Measurements from ENCODE around the gene SERPINA5.

Gene SERPINA5

DNA sequence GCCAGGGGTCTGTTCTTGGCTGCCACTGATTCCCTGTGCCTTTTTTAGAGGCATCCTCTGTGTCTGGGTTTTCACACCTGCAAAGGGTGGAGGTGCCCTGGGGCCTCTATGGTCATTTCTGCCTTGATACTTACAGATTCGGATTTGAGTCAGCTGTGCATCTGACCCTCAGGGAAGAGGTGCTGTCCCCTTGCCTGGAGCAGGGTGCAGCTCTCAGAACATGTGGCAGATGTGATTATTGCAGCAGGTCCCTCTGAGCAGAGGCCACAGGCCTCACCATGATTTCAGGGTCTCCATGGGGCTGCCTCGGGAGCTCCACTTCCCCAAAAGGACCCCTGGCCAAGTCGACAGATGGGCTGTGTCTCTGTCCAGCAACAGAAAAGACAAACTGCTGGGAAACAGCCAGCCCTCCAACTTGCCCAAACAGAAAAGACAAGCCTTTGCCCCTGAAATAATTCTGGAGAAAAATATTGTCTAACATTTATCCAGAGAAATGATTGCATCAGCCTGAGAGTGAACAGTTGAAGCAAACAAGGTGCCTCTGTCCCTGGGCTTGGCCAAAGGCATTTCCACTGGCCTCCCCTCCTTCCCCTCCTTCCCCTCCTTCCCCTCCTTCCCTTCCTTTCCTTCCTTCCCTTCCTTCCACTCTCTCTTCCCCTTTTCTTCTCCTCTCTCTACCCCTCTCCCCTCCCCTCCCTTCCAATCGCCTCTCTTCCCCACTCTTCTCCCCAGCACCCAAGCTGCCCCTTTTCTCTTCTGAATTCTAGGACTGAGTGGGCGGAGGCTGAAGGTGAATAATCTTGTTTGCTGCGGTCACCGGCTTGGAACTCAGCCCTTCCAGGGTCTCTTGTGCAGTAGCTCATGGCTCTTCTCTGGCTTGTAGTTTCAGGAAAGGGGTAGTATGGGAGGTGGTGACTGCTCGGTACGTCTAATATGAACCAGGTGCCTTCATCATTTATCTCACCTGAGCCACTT, 31.6 kb downstream of the SERPINA5 start:
- Histone ChIP-seq H3K9me3 (ENCODE audit: insufficient read depth, low read depth, low read length) (peaks cover 7% of the 10 kb centered on the region), H3K27me3 (ENCODE audit: insufficient read depth, low read length) (no peaks in the 10 kb centered on the region), H2AK5ac (ENCODE audit: low read length) (no peak overlapping the region), H3K4ac (ENCODE audit: low read depth, low read length) (no peak overlapping the region), H3K4me3 (ENCODE audit: low read depth, low read length) (no peak overlapping the region), H3K23ac (ENCODE audit: low read length) (no peak overlapping the region), H3K4me1 (ENCODE audit: control insufficient read depth in 1 of 2, insufficient read depth in 2 of 2, low read length in 2 of 2) (peaks cover 0 to 4% of the 10 kb centered on the region in 2 experiments), H3K9ac (ENCODE audit: low read length) (no peak overlapping the region), H4K12ac (ENCODE audit: low read depth, low read length) (no peak overlapping the region), H2AFZ (ENCODE audit: insufficient read depth, low read length, poor library complexity) (no peak overlapping the region), H3K14ac (ENCODE audit: low read length) (no peak overlapping the region), H2BK12ac (ENCODE audit: low read length) (no peak overlapping the region), H3K27ac (ENCODE audit: low read depth, low read length) (no peak overlapping the region), H4K8ac (ENCODE audit: low read depth, low read length) (no peak overlapping the region), H3K79me2 (ENCODE audit: control insufficient read depth, insufficient read depth, low read length, poor library complexity) (no peaks in the 10 kb centered on the region), H2BK5ac (ENCODE audit: low read depth, low read length, poor library complexity) (no peak overlapping the region), H3K4me2 (ENCODE audit: low read length) (no peak overlapping the region), H3K36me3 (ENCODE audit: control insufficient read depth in 1 of 2, insufficient read depth in 2 of 2, low read length in 2 of 2) (no peaks in the 10 kb centered on the region), H2BK120ac (ENCODE audit: insufficient read depth, low read length, poor library complexity) (no peak overlapping the region), H4K91ac (ENCODE audit: low read depth, low read length) (no peak overlapping the region), H3K18ac (ENCODE audit: low read length) (no peak overlapping the region), H3K79me1 (ENCODE audit: low read length) (no peaks in the 10 kb centered on the region)
- DNase-seq: peak in 1 of 2 donors; percentile 2
- 88% methylated on average over 1 of the region's 9 CpGs for WGBS (ENCODE audit: extremely low coverage, insufficient coverage, insufficient read length)

DNA sequence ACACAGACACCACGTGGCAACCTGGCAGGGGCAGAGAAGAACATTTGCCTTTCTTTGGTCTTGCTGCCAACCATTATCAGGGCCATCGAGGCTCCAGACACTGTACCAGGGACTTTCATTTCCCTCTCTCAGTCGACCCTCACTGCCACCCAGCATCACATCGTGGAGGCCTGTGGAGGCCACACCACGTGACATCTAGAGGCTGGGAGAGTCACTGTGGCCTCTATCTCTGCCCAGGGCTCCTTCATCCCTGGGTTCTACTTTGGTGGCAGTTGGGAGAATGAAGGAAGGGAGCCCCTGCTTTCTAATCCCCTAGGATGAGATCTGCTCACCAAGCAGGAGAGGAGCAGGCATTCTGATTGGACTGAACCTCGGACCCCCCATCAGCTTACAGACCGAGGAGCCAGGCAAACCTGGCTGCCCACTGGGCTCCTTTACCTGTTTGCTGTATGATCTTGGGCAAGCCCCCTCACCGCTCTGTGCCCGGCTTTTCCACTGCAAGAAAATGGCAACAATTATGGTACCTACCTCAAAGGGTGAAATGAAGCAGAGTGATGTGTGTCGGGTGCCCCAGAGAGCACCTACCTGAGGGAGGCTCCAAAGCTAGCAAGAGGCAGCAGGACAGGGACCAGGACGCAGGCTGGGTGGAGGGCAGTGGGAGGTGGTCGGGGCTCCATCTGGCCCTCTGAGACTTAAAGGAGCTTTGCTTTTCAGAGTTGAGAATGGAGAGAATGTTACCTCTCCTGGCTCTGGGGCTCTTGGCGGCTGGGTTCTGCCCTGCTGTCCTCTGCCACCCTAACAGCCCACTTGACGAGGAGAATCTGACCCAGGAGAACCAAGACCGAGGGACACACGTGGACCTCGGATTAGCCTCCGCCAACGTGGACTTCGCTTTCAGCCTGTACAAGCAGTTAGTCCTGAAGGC, 32.8 kb downstream of the SERPINA5 start:
- Histone ChIP-seq H4K91ac (ENCODE audit: low read depth, low read length) (no peak overlapping the region), H3K9me3 (ENCODE audit: insufficient read depth, low read depth, low read length) (peaks cover 8% of the 10 kb centered on the region), H4K12ac (ENCODE audit: low read depth, low read length) (no peak overlapping the region), H4K8ac (ENCODE audit: low read depth, low read length) (no peak overlapping the region), H2AK5ac (ENCODE audit: low read length) (no peak overlapping the region), H3K4me2 (ENCODE audit: low read length) (no peak overlapping the region), H3K4ac (ENCODE audit: low read depth, low read length) (no peak overlapping the region), H2BK12ac (ENCODE audit: low read length) (no peak overlapping the region), H3K14ac (ENCODE audit: low read length) (no peak overlapping the region), H2AFZ (ENCODE audit: insufficient read depth, low read length, poor library complexity) (no peak overlapping the region), H3K9ac (ENCODE audit: low read length) (no peak overlapping the region), H3K23ac (ENCODE audit: low read length) (no peak overlapping the region), H2BK5ac (ENCODE audit: low read depth, low read length, poor library complexity) (no peak overlapping the region), H3K79me2 (ENCODE audit: control insufficient read depth, insufficient read depth, low read length, poor library complexity) (no peaks in the 10 kb centered on the region), H3K18ac (ENCODE audit: low read length) (no peak overlapping the region), H3K27ac (ENCODE audit: low read depth, low read length) (no peak overlapping the region), H3K27me3 (ENCODE audit: insufficient read depth, low read length) (no peaks in the 10 kb centered on the region), H3K79me1 (ENCODE audit: low read length) (no peaks in the 10 kb centered on the region), H2BK120ac (ENCODE audit: insufficient read depth, low read length, poor library complexity) (no peak overlapping the region), H3K36me3 (ENCODE audit: control insufficient read depth in 1 of 2, insufficient read depth in 2 of 2, low read length in 2 of 2) (no peaks in the 10 kb centered on the region), H3K4me3 (ENCODE audit: low read depth, low read length) (no peak overlapping the region), H3K4me1 (ENCODE audit: control insufficient read depth in 1 of 2, insufficient read depth in 2 of 2, low read length in 2 of 2) (peaks cover 0 to 4% of the 10 kb centered on the region in 2 experiments)
- no peak for DNase-seq
- no CpG with 5 or more reads among the region's 20 CpGs for WGBS (ENCODE audit: extremely low coverage, insufficient coverage, insufficient read length)

DNA sequence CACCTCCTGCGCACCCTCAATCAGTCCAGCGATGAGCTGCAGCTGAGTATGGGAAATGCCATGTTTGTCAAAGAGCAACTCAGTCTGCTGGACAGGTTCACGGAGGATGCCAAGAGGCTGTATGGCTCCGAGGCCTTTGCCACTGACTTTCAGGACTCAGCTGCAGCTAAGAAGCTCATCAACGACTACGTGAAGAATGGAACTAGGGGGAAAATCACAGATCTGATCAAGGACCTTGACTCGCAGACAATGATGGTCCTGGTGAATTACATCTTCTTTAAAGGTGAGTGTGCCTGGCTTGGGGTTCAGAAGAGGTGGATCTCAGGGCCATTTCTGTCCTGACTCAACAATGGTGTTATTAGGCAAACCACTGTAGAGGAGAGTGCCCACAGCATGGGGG, 33.6 kb downstream of the SERPINA5 start:
- no peak overlapping the region for H3K4me3 ChIP-seq (ENCODE audit: low read depth, low read length)
- H3K9me3 ChIP-seq (ENCODE audit: insufficient read depth, low read depth, low read length): peaks cover 12% of the 10 kb centered on the region
- H3K36me3 ChIP-seq (ENCODE audit: control insufficient read depth in 1 of 2, insufficient read depth in 2 of 2, low read length in 2 of 2): no peaks in the 10 kb centered on the region
- no peak overlapping the region for H2AFZ ChIP-seq (ENCODE audit: insufficient read depth, low read length, poor library complexity)
- no peak overlapping the region for H2BK12ac ChIP-seq (ENCODE audit: low read length)
- no peak overlapping the region for H3K4me2 ChIP-seq (ENCODE audit: low read length)
- H3K9ac ChIP-seq (ENCODE audit: low read length): no peak overlapping the region
- H3K79me2 ChIP-seq (ENCODE audit: control insufficient read depth, insufficient read depth, low read length, poor library complexity): no peaks in the 10 kb centered on the region
- H2BK5ac ChIP-seq (ENCODE audit: low read depth, low read length, poor library complexity): no peak overlapping the region
- no peak overlapping the region for H2BK120ac ChIP-seq (ENCODE audit: insufficient read depth, low read length, poor library complexity)
- H3K4ac ChIP-seq (ENCODE audit: low read depth, low read length): no peak overlapping the region
- H3K18ac ChIP-seq (ENCODE audit: low read length): no peak overlapping the region
- no peak overlapping the region for H4K8ac ChIP-seq (ENCODE audit: low read depth, low read length)
- H3K27me3 ChIP-seq (ENCODE audit: insufficient read depth, low read length): no peaks in the 10 kb centered on the region
- H3K23ac ChIP-seq (ENCODE audit: low read length): no peak overlapping the region
- H3K27ac ChIP-seq (ENCODE audit: low read depth, low read length): no peak overlapping the region
- H4K91ac ChIP-seq (ENCODE audit: low read depth, low read length): no peak overlapping the region
- DNase-seq: no peak
- no peak overlapping the region for H4K12ac ChIP-seq (ENCODE audit: low read depth, low read length)
- H3K79me1 ChIP-seq (ENCODE audit: low read length): no peaks in the 10 kb centered on the region
- no peak overlapping the region for H2AK5ac ChIP-seq (ENCODE audit: low read length)
- H3K4me1 ChIP-seq (ENCODE audit: control insufficient read depth in 1 of 2, insufficient read depth in 2 of 2, low read length in 2 of 2): peaks cover 0 to 4% of the 10 kb centered on the region in 2 experiments
- no peak overlapping the region for H3K14ac ChIP-seq (ENCODE audit: low read length)
- no CpG with 5 or more reads among the region's 7 CpGs for WGBS (ENCODE audit: extremely low coverage, insufficient coverage, insufficient read length)

DNA sequence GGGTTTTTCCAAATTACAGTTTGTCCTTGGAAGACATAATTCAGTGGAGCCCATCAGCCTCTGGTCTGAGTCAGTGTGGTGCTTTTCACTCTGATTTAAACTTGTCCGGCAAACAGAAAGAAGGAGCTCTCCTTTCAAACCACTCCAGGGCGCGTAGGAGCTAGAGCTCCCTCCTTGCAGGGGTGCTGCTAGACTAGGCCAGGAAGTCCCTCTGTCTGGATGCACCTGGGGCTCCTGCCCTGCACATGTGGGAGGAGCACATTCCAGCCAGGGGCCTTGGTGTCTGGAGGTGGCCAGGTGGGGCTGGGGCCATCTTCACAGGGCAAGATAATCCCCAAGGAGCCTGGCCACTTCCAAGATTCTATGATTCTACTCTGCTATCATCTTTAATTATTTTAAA, 34.0 kb downstream of the SERPINA5 start:
- Histone ChIP-seq H3K79me1 (ENCODE audit: low read length) (no peaks in the 10 kb centered on the region), H3K79me2 (ENCODE audit: control insufficient read depth, insufficient read depth, low read length, poor library complexity) (no peaks in the 10 kb centered on the region), H3K4me3 (ENCODE audit: low read depth, low read length) (no peak overlapping the region), H3K9ac (ENCODE audit: low read length) (no peak overlapping the region), H2BK120ac (ENCODE audit: insufficient read depth, low read length, poor library complexity) (no peak overlapping the region), H4K91ac (ENCODE audit: low read depth, low read length) (no peak overlapping the region), H3K4me2 (ENCODE audit: low read length) (no peak overlapping the region), H4K12ac (ENCODE audit: low read depth, low read length) (no peak overlapping the region), H3K4me1 (ENCODE audit: control insufficient read depth in 1 of 2, insufficient read depth in 2 of 2, low read length in 2 of 2) (peaks cover 0 to 4% of the 10 kb centered on the region in 2 experiments), H3K27me3 (ENCODE audit: insufficient read depth, low read length) (no peaks in the 10 kb centered on the region), H3K27ac (ENCODE audit: low read depth, low read length) (no peak overlapping the region), H4K8ac (ENCODE audit: low read depth, low read length) (no peak overlapping the region), H2AFZ (ENCODE audit: insufficient read depth, low read length, poor library complexity) (no peak overlapping the region), H3K9me3 (ENCODE audit: insufficient read depth, low read depth, low read length) (peaks cover 14% of the 10 kb centered on the region), H3K4ac (ENCODE audit: low read depth, low read length) (no peak overlapping the region), H2AK5ac (ENCODE audit: low read length) (no peak overlapping the region), H3K23ac (ENCODE audit: low read length) (no peak overlapping the region), H2BK12ac (ENCODE audit: low read length) (no peak overlapping the region), H2BK5ac (ENCODE audit: low read depth, low read length, poor library complexity) (no peak overlapping the region), H3K14ac (ENCODE audit: low read length) (no peak overlapping the region), H3K18ac (ENCODE audit: low read length) (no peak overlapping the region), H3K36me3 (ENCODE audit: control insufficient read depth in 1 of 2, insufficient read depth in 2 of 2, low read length in 2 of 2) (no peaks in the 10 kb centered on the region)
- DNase-seq: no peak
- no CpG with 5 or more reads among the region's 3 CpGs for WGBS (ENCODE audit: extremely low coverage, insufficient coverage, insufficient read length)
